Measurements from ENCODE around the gene TMEM207.
A peak's percentile ranks its signal among the peaks of the same experiment; 100 is the strongest.

TMEM207 gene
- 0 reads per million in 4 donors for total RNA-seq

GRCh38 chr3:190449801-190450200 lies at the start of gene TMEM207:
Gene TMEM207, minus strand, starts transcription at chr3:190449901. Its CDS starts 92 bp downstream, at chr3:190449809.
- DNase-seq = no peak

- no peak for DNase-seq
Observed at GRCh38 chr3:190499122-190499521, 49.4 kb upstream of the TMEM207 start.

GRCh38 chr3:190498293-190498692 lies 48.6 kb upstream of the TMEM207 start:
- no peak for DNase-seq

GRCh38 chr3:190497811-190498210 lies 48.1 kb upstream of the TMEM207 start:
- DNase-seq = no peak

- DNase-seq = no peak
Observed at GRCh38 chr3:190496859-190497258, 47.2 kb upstream of the TMEM207 start.

- DNase-seq = no peak
Observed at GRCh38 chr3:190495796-190496195, 46.1 kb upstream of the TMEM207 start.

- DNase-seq = no peak
Observed at GRCh38 chr3:190495354-190495753, 45.7 kb upstream of the TMEM207 start.

- DNase-seq = no peak
Observed at GRCh38 chr3:190494907-190495306, 45.2 kb upstream of the TMEM207 start.

- no peak for DNase-seq
Observed at GRCh38 chr3:190492966-190493365, 43.3 kb upstream of the TMEM207 start.

- DNase-seq = no peak
Observed at GRCh38 chr3:190492129-190492528, 42.4 kb upstream of the TMEM207 start.

GRCh38 chr3:190491533-190492054 lies 41.9 kb upstream of the TMEM207 start:
- DNase-seq = peak in 1 of 5 donors; percentile 29

GRCh38 chr3:190486908-190487607 lies 37.4 kb upstream of the TMEM207 start:
- DNase-seq = no peak

GRCh38 chr3:190486533-190486864 lies 36.8 kb upstream of the TMEM207 start:
- no peak for DNase-seq

- no peak for DNase-seq
Observed at GRCh38 chr3:190485830-190486532, 36.3 kb upstream of the TMEM207 start.

- no peak for DNase-seq
Observed at GRCh38 chr3:190481779-190482178, 32.1 kb upstream of the TMEM207 start.

GRCh38 chr3:190473261-190473660 lies 23.6 kb upstream of the TMEM207 start:
- peak in 1 of 5 donors; percentile 10 for DNase-seq

- DNase-seq = no peak
Observed at GRCh38 chr3:190467922-190468321, 18.2 kb upstream of the TMEM207 start.

- DNase-seq = no peak
Observed at GRCh38 chr3:190458040-190458439, 8.3 kb upstream of the TMEM207 start.

- DNase-seq = no peak
Observed at GRCh38 chr3:190456770-190457169, 7.1 kb upstream of the TMEM207 start.

- DNase-seq = no peak
Observed at GRCh38 chr3:190455828-190456227, 6.1 kb upstream of the TMEM207 start.

- no peak for DNase-seq
Observed at GRCh38 chr3:190448256-190448655, 1.4 kb downstream of the TMEM207 start.

GRCh38 chr3:190446573-190447279 lies 3.0 kb downstream of the TMEM207 start:
- DNase-seq = peak in 1 of 5 donors; percentile 16

GRCh38 chr3:190444576-190445145 lies 5.0 kb downstream of the TMEM207 start:
- no peak for DNase-seq

All from T-helper 1 cell (primary cell).